CD4-positive, alpha-beta T cell treated with Interleukin-1 beta for 1 hour (primary cell): ENCODE data around the gene CD27.
A peak's percentile ranks its signal among the peaks of the same experiment; 100 is the strongest.
"Not testable (repeated sequence)": the region's sequence is repeated elsewhere in the genome, so short reads cannot be mapped to it uniquely, and the experiment has no call there.

Experiments
- DNase-seq, 2 donors: peaks; one replicate each; pipeline ENCODE4 v3.0.0-alpha.2; 2020 to 2022

The CD27 gene

GRCh38 chr12:6461401-6462233, 16.9 kb downstream of the CD27 start:
- peak; percentile 85 to 90 for DNase-seq

- no peak for DNase-seq
These were observed 17.7 kb downstream of the CD27 start for GRCh38 chr12:6462234-6462995.

GRCh38 chr12:6463216-6463615, 18.5 kb downstream of the CD27 start:
- DNase-seq, result no peak

GRCh38 chr12:6463858-6464257, 19.1 kb downstream of the CD27 start:
- DNase-seq, result no peak

- DNase-seq, result no peak
These were observed 19.8 kb downstream of the CD27 start for GRCh38 chr12:6464531-6464930.

GRCh38 chr12:6465467-6466183, 20.9 kb downstream of the CD27 start:
- DNase-seq, result peak; percentile 41 to 69

GRCh38 chr12:6466184-6466573, 21.4 kb downstream of the CD27 start:
- no peak for DNase-seq

- DNase-seq, result not testable (repeated sequence)
These were observed 22.0 kb downstream of the CD27 start for GRCh38 chr12:6466751-6467150.

- not testable (repeated sequence) for DNase-seq
These were observed 23.0 kb downstream of the CD27 start for GRCh38 chr12:6467571-6468282.

- no peak for DNase-seq
These were observed 23.5 kb downstream of the CD27 start for GRCh38 chr12:6468283-6468575.

GRCh38 chr12:6469092-6469491, 24.3 kb downstream of the CD27 start:
- no peak for DNase-seq

GRCh38 chr12:6469609-6470374, 25.0 kb downstream of the CD27 start:
- no peak for DNase-seq

- DNase-seq, result peak; percentile 95 to 96
These were observed 25.8 kb downstream of the CD27 start, which contains the start of gene VAMP1 for GRCh38 chr12:6470375-6471163. TSS of gene VAMP1 (minus strand) at chr12:6470677. CDS start at chr12:6470531, 146 bp downstream.

- DNase-seq, result no peak
These were observed 27.2 kb downstream of the CD27 start for GRCh38 chr12:6471989-6472360.

- no peak for DNase-seq
These were observed 27.7 kb downstream of the CD27 start for GRCh38 chr12:6472491-6472890.

GRCh38 chr12:6475233-6475975, 30.6 kb downstream of the CD27 start:
- not testable (repeated sequence) for DNase-seq

GRCh38 chr12:6476489-6476888, 31.7 kb downstream of the CD27 start:
- DNase-seq, result no peak

- not testable (repeated sequence) for DNase-seq
These were observed 33.0 kb downstream of the CD27 start for GRCh38 chr12:6477601-6478377.

GRCh38 chr12:6478416-6478815, 33.7 kb downstream of the CD27 start:
- no peak for DNase-seq

GRCh38 chr12:6488240-6488639, 43.5 kb downstream of the CD27 start:
- no peak for DNase-seq
